HG03354 (cell line): Measurements from ENCODE around the gene DMPK.
A peak's percentile ranks its signal among the peaks of the same experiment; 100 is the strongest.
"Not testable (repeated sequence)": the region's sequence is repeated elsewhere in the genome, so short reads cannot be mapped to it uniquely, and the experiment has no call there.

Source experiments
- ATAC-seq: cut with Tn5 transposase; IDR thresholded peaks from one replicate; pipeline ENCODE4 v1.9.1; 2021; ENCODE audit warnings: mild to moderate bottlenecking; ENCODE audit not compliant: unreplicated experiment, poor library complexity, severe bottlenecking

The DMPK gene

DNA sequence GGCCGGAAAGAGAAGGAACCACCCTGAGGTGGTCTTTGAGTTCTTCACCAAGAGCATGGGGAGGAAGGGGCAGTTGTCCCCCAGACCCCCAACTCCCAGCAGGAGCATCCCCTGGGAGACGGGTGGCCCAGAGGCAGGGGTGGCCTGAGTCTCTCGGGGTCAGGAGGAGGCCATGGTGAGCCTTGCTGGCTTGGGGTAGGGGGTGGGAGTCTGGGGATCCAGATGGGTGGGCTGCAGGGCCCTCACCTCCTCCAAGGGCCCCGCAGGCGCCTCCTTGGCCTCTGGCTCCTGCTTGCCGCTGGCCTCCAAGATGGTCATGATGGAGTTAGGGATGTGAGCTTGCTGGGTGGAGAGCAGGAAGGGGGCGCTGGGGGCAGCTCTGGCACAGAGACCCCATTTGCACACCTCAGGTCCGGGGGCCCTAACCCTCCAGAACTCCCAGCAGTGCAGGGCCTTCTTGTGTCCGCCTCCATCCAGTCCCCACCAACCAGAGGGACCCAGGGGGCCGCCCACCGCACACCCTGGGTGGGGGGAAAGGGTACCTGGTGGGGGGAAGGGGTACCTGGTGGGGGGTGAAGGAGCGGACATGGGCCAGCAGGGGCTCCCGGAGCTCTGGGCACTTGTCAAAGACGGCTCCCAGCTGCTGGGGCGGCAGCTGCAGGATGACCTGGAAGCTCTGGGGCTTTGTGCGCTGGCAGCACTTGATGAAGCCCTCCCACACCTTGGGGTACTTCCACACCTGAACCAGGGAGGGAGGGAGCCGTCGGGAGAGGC is 34.1 kb upstream of the DMPK start:
- ATAC-seq, result no peak

DNA sequence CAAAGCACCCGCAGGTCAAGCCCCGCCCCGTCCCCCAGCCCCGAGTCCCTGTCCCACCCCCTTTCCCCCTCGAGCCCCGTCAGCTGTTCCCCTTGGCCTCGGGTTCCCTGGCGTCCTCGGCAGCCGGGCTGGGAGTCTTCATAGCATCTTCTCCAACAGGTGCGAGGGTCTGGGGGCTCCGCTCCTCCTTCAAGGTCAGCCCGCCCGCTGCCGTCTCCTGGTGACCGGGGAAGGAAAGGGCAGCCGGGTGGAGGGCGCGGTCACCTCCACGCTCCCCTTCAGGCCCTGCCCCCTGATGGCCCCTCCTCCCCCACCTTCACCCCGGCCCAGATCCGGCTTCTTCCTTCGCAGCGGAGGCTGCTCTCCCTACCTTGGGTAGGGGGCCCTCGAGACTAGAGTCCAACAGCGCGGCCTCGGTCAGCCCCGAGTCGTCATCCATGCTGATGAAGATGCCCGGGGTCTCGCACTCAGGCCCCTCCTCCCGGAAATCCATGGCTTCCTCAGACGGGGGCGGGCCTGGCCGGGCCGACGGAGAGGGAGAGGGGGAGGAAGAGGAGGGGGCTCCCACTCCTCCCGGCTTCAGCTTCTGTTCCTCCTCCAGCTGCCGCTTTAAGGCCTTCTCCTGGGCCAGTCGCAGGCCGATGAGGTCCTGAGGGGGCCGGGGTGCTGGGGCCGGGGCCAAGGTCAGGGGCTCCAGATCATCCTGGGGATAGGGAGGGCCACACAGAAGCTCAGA is 33.4 kb upstream of the DMPK start:
- no peak for ATAC-seq

DNA sequence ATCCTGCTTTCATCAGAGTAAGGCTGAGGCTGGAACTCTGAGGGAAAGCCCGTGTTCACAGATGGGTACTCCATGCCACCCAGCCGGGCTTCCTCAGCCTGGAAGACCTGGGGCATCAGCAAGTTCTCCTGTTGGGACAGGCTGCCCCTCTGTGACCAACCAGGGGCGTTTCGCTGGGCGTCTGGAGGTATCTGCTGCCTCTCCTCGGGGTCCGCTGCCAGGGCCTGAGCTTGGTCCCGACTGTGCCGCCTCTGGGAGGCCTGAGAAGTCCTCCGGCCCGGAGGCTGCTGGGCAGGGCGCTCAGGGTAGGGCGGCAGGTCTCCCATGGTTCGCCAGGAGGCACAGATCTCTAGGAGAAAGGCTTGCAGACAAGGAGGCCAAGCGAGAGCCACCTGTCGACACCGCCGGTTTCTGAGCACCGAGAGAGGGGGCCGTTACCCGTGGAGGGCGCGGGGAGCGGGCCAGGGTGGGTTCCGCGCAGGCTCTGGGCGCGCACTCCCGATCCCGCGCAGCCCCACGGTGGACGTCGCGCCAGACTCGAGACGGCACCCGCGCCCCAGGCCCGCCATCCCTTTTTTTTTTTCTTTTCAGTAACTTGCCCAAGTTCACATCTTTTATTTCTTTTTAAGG is 32.7 kb upstream of the DMPK start, which contains the start of gene RSPH6A:
RSPH6A (minus strand) TSS at position 458 of the 630 bp plus-strand sequence; CDS start at position 326, 132 bp downstream.
- no peak for ATAC-seq

DNA sequence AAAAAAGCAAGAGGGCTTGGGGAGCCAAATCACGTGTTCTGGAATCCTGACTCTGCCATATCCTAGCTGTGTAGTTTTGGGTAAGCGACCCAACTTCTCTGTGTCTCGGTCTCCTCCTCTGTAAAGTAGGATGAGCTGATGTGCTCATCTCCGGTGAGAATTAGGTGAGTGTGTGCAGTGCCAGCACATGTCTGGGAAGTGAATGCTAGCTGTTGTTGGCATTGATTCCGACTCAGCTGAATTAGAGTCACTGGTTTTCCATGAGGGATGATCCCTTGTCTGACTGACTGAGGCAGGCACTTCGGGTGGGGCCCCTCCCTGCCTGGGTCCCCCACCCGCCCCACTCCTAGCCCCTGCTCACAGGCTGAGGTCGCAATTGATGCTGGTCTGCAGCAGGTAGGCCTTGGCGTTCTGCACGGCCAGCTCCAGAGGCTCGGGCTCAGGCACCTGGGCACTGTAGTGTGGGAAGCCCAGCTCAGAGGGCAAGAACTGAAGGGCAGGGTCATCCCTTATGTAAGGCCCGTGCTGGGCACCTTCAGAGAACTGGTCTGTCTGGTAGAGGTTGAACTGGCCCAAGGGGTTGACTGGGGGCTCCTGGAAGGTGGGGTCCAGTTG is 32.0 kb upstream of the DMPK start:
- no peak for ATAC-seq

DNA sequence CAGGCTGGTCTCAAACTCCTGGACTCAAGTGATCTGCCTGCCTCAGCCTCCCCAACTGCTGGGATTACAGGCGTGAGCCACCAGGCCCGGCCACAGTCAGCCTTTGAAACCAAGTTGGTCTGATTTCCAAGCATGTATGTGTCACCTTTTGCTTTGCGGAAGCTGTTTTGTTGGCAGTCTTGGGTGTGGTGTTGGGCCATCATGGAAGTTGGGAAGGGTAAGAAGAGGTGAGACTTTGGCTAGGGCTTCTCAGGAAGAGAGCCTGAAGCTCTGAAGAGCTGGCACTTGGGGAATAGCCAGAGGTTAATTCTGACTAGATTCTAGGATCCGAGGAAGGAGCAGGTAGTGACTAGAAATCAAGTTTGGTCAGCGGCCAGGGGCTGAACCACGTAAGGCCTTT is 30.0 kb upstream of the DMPK start:
- ATAC-seq, result no peak

DNA sequence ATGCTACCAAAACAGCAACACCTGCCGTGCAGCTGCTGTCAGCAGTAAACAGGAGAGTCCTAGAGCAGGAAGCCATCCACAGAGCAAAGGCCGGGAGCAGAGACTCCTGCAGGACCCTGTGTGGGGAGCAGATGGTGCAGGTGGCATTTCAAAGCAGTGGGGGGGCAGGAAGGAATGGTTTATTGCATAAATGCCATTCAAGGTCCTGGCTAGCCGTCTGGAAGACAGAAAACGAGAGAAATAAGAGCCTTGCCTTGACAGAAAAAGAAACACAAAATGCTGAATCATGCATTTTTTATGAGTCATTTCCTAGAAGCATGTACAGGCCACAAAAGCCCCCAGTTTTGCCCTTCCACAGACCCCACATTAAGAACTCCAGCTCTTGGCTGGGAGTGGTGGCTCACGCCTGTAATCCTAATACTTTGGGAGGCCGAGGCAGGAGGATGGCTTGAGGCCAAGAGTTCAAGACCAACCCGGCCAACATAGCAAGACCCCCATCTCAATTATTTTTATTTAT is 27.4 kb upstream of the DMPK start:
- ATAC-seq, result no peak

DNA sequence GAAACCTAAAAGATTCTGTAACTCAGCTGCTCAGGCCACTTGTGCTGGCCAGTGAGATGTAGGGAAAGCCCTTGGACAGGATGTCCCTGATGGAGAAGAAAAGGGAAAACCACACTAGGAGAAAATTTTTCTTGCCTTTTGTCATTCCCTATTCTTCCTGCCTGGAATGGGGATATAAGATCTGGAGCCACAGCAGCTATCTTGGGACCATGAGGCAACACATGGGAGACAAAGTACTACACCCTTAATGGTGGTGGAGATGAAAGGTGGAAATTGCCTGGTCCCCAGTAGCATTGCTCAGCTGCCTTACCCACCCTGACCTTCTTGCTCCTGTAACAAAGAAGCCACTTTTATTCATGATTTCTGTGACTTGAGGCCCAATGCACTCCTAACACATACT is 23.4 kb upstream of the DMPK start:
- no peak for ATAC-seq

DNA sequence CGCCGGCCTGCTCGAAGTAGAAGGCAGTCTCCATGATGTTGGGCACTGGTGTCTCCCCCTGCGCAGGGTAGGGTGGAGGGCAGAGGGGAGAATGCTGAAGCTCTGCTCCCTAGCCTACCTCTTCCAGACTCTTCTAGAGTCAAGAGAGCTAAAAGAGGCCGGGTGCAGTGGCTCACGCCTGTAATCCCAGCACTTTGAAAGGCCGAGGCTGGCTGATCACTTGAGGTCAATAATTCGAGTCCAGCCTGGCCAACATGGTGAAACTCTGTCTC is 22.6 kb upstream of the DMPK start:
- ATAC-seq, result no peak

DNA sequence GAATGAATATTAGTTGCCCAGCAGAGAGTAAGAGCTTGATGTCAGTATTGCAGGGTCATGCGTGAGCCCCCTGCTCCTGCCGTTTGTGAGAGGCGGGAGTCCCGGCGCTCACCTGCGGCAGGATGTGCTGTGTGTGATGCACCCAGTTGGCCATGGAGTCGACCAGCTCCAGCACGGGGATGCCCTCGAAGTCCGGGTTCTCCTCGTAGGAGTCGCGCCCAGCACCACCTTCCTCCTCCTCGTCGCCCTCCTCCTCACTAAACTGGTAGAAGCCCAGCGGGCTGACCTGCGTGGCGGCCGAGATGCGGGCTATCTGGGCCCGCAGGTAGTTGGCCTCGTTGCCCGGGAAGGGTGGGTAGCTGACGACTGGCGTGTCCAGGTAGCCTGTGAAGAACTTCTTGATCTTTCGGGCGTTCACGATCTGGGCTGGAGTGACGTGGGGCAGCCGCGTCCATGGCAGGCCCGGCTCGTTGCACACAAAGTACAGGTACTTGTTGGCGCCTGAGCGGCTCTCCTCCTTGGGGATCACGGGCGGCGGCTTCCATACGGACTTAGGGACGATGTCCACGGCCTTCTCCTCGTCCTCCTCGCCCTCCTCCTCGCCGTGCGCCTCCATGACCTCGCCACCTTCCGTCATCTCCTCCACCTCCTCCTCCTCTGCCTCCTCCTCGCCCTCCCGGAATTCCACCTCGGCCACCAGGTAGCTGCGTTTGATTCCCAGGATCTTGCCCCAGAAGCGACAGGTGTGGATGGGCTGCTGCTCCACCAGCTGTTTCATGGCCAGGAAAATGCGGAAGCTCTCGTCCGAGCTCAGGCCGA is 22.1 kb upstream of the DMPK start:
- ATAC-seq, result no peak

DNA sequence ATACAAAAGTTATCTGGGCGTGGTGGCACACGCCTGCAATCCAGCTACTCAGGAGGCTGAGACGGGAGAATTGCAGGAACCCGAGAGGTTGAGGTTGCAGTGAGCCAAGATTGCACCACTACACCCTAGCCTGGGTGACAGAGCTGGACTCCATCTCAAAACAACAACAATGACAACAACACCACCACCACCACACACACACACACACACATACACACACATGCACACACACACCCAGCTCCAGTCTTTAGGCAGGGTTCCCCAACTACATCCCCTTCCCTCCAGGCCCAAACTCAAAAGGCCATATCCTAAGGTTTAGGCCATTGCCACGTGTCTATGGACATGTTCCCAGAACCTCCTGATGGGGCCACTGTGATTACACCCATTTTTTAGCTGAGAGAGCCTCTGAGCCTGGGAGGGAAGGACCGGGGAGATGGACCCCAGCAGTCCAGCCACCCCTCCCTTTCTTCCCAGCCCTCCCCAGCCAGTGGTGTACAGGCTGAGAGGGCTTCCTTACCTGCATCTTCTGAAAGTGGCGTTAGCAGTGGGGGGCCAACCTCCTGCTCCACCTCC is 19.4 kb upstream of the DMPK start:
- no peak for ATAC-seq

DNA sequence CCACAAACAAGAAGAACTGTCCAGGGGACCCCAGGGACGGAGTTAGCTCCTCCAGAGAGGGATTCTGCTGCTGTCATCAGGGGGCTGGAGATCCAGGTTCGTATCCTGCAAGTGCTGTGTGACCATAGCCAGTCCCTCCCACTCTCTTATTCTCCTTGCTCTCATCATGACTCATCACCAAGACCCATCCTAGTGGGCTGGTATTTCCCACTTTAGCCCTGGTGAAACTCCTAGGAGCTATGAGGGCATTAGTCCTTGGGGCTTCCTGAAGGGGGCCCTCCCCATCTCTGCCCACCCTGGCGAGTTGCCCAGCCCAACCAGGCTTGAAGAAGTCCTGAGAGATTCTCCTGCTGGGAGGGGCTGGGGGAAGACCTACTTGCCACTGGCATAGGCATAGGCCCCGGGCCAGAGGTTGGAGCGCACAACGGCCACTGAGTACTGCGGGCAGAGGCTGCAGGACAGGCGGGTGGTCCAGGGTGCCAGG is 17.8 kb upstream of the DMPK start:
- ATAC-seq, result no peak

DNA sequence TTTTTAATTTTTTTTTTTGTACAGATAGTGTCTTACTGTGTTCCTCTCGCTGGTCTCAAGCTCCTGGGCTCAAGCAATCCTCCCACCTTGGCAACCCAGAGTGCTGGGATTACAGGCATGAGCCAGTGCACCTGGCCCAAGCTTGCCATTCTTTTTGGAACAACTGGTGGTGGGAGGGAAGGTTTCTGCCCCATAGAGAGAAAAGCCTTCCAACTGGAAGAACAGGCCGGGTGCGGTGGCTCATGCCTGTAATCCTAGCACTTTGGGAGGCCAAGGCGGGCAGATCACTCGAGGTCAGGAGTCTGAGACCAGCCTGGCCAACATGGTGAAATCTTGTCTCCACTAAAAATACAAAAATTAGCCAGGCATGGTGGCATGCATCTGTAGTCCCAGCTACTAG is 17.3 kb upstream of the DMPK start:
- ATAC-seq, result not testable (repeated sequence)

DNA sequence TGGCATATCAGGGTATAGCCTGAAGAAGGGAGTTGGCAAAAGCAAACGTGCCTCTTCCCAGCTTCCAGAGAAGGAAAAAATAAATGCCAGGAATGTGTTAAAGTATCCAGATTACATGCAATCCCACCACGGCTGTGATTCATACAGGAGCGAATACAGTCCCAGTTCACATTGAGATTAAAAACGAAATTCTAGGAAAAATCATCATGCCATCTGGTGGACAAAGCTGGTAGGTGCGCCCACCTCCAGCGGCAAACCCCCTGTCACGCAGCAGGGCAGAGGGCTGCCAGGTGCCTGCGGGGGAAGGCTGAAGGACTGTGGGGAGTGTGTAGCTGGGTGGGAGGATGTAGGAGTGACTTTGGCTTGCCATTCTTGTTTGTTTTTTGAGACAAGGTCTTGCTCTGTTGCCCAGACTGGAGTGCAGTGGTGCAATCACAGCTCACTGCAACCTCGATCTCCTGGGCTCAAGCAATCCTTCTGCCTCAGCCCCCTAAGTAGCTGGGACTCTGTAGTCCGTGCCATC is 16.8 kb upstream of the DMPK start:
- ATAC-seq, result no peak

DNA sequence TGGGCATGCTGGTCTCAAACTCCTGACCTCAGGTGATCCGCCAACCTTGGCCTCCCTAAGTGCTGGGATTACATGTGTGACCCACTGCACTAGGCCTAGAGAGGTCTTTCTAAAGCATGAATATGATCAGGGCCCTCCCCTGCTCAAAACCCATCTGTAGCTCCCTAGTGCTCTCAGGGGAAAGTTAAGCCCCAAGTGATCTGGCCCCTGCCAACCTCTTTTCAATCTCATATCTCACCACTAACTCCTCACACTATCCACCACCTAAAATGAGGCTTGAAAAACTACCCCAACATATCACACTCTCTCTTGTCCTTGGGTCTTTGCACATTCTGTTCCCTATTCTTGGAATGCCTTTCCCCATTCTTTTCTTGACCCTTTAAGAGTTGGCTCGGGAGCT is 12.3 kb upstream of the DMPK start:
- no peak for ATAC-seq

DNA sequence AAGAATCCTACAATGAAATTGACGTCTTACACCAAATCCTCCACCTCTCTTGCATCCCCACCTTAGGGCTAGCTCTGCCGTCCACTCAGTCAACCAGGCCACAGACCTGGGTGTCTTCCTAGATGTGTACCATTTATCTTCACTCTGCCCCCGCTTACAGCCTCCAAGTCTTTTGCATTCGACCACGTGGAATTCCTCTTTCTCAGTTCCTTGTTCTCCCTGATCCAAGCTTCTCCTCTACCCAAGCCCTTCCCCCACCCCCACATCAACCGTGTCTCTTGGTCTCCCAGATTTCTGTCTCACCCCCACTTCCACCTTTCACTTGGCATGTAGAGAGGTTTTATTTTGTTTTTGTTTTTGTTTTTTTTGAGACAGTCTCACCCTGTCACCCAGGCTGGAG is 11.6 kb upstream of the DMPK start:
- no peak for ATAC-seq

DNA sequence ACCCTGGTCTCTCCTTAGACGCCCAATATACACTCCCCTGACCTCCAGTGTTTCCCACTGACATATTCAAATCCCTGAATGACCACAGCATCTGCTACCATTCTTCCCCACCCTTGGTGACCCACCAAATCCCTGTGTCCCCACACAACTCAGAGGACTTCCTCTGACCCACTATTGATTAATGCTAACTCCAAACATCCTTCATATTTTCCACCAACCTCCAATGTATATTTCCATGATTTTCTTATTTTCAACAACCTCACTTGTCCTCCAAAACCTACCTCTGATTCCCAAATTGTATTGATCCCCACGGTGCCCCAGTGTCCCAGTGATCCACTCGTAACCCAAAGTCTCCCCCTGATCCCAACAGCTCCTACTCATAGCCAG is 10.9 kb upstream of the DMPK start:
- no peak for ATAC-seq

DNA sequence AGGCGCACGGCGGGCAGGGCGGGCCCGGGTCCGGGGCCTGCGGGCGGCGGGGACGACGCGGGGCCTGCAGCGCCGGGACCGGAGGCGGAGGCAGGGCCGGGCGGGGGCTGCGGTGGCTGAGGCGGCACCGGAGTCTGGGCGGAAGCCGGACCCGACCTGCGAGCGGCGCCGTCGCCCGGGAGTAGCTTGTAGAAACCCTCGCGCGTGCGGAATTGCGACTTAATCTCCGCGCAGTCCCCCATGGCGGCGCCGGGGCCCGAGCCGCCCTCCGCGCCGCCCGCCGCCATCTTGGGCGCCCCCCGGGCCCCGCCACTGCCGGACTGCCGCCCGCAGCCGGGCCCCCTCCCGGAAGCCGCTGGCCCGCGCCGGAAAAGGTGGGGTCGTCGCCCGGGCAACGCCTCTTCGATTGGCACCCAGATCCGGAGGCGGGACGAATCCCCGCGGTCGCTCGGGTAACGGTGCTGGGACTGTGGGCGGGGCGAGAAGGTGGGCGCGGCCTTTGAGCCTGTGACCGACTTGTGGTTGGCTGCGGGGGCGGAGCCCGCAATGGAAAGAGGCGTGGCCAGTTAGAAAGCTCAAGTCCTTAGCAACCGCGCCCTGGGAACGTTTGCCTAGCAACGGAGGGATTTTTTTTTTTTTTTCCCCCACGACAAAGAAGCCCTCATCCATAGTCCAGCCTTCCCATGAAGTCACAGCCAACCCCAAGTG is 10.3 kb upstream of the DMPK start, which contains the start of gene DMWD:
DMWD (minus strand) TSS at position 376 of the 708 bp plus-strand sequence; CDS start at position 287, 89 bp downstream.
- peak; percentile 94 for ATAC-seq

DNA sequence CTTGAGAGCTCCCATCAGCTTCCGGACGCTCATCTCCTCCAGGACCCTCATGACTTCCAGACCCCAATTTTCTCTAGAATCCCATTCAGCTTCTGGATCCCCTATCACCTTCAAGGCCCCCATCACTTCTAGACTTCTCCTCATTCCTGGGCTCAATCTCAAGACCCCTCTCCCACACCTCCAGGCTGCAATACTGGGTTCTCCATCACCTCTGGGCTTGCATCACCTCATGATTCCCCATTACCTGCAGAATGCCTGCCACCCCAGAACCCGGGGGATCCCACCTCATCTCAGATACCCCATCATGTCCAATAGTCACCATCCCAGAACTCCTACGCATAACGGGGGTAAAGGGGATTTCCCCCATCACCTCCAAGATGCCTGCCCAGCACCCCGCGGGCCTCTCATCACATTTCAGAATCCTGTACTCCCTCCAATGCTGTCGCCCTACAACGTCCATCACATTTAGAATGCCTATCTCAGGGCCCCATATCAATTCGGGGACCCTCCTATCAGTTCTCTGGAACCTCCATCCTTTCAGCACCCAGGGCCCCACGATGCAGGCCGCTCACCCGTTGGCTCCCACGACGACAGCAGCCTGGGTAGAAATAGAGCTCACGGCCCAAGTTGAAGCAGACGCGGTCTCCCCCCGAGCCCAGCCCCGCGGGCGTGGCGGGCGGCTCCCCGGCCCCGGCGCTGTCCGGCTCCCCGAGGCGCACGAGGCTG is 9.6 kb upstream of the DMPK start:
- ATAC-seq, result no peak
